Stimulated activated CD4-positive, alpha-beta T cell treated with anti-CD3 and anti-CD28 coated beads, Interleukin-15, amount 100 ng/mL, for 48 hours (primary cell): Measurements from ENCODE around the gene PDXP.
"Not testable (repeated sequence)": the region's sequence is repeated elsewhere in the genome, so short reads cannot be mapped to it uniquely, and the experiment has no call there.

Source experiments
- DNase-seq, 2 donors: peaks; one replicate each; pipeline ENCODE4 v3.0.0-alpha.2; 2020; ENCODE audit warnings: low read depth in 2 of 2

PDXP gene

GRCh38 chr22:37647317-37647716 is 11.2 kb upstream of the PDXP start:
- DNase-seq: no peak

GRCh38 chr22:37647928-37648327 is 10.6 kb upstream of the PDXP start:
- no peak for DNase-seq

- DNase-seq: no peak
Observed at GRCh38 chr22:37650463-37651136, 7.9 kb upstream of the PDXP start.

GRCh38 chr22:37654563-37655251 is 3.8 kb upstream of the PDXP start:
- DNase-seq: no peak

- no peak for DNase-seq
Observed at GRCh38 chr22:37655252-37655563, 3.3 kb upstream of the PDXP start.

- not testable (repeated sequence) for DNase-seq
Observed at GRCh38 chr22:37656583-37656982, 1.9 kb upstream of the PDXP start.

GRCh38 chr22:37657590-37658132 is 862 bp upstream of the PDXP start:
- DNase-seq: no peak

- DNase-seq: no peak
Observed at GRCh38 chr22:37659066-37659896, 758 bp downstream of the PDXP start.

- no peak for DNase-seq
Observed at GRCh38 chr22:37659897-37660708, 1.6 kb downstream of the PDXP start.

- DNase-seq: no peak
Observed at GRCh38 chr22:37660709-37661045, 2.2 kb downstream of the PDXP start.

- DNase-seq: no peak
Observed at GRCh38 chr22:37661160-37661924, 2.8 kb downstream of the PDXP start.

- no peak for DNase-seq
Observed at GRCh38 chr22:37662039-37662438, 3.5 kb downstream of the PDXP start.

GRCh38 chr22:37663521-37664140 is 5.1 kb downstream of the PDXP start:
- no peak for DNase-seq

- DNase-seq: no peak
Observed at GRCh38 chr22:37664249-37665101, 6.0 kb downstream of the PDXP start.

GRCh38 chr22:37665487-37665886 is 7.0 kb downstream of the PDXP start:
- DNase-seq: no peak

- DNase-seq: no peak
Observed at GRCh38 chr22:37669586-37669985, 11.1 kb downstream of the PDXP start.

GRCh38 chr22:37672206-37672919 is 13.8 kb downstream of the PDXP start:
- DNase-seq: no peak

GRCh38 chr22:37672920-37673455 is 14.5 kb downstream of the PDXP start:
- DNase-seq: no peak

- DNase-seq: no peak
Observed at GRCh38 chr22:37674248-37674647, 15.7 kb downstream of the PDXP start.
